Raji (cell line): Measurements from ENCODE around the gene PREX1.

Experiments
- POLR2A ChIP-seq: IDR thresholded peaks from 2 replicates; pipeline ENCODE4 v1.6.1; 2011; ENCODE audit warnings: low read depth, low read length, control low read depth; ENCODE audit not compliant: insufficient read depth

PREX1 gene

GRCh38 chr20:48684501-48685041 lies 143.2 kb downstream of the PREX1 start:
- no peak for TF ChIP-seq POLR2A

GRCh38 chr20:48683467-48684175 lies 144.2 kb downstream of the PREX1 start:
- no peak for TF ChIP-seq POLR2A

- no peak for TF ChIP-seq POLR2A
Measured at GRCh38 chr20:48682529-48683363, 145.1 kb downstream of the PREX1 start.

- no peak for TF ChIP-seq POLR2A
Measured at GRCh38 chr20:48681873-48682426, 145.8 kb downstream of the PREX1 start.

- no peak for TF ChIP-seq POLR2A
Measured at GRCh38 chr20:48681201-48681872, 146.5 kb downstream of the PREX1 start.

GRCh38 chr20:48680650-48681049 lies 147.1 kb downstream of the PREX1 start:
- TF ChIP-seq POLR2A = no peak

GRCh38 chr20:48679599-48679998 lies 148.2 kb downstream of the PREX1 start:
- TF ChIP-seq POLR2A = no peak

- no peak for TF ChIP-seq POLR2A
Measured at GRCh38 chr20:48679011-48679410, 148.8 kb downstream of the PREX1 start.

GRCh38 chr20:48678421-48678820 lies 149.4 kb downstream of the PREX1 start:
- TF ChIP-seq POLR2A = no peak

- no peak for TF ChIP-seq POLR2A
Measured at GRCh38 chr20:48676795-48677460, 150.9 kb downstream of the PREX1 start.

GRCh38 chr20:48676125-48676524 lies 151.7 kb downstream of the PREX1 start:
- TF ChIP-seq POLR2A = no peak

- TF ChIP-seq POLR2A = no peak
Measured at GRCh38 chr20:48674461-48674860, 153.3 kb downstream of the PREX1 start.

GRCh38 chr20:48673507-48673906 lies 154.3 kb downstream of the PREX1 start:
- TF ChIP-seq POLR2A = no peak

GRCh38 chr20:48672324-48672723 lies 155.5 kb downstream of the PREX1 start:
- TF ChIP-seq POLR2A = no peak

- no peak for TF ChIP-seq POLR2A
Measured at GRCh38 chr20:48671141-48671540, 156.7 kb downstream of the PREX1 start.
